VCaP (cell line): ENCODE measurements around the gene CEACAM6.
"Not testable (repeated sequence)": the region's sequence is repeated elsewhere in the genome, so short reads cannot be mapped to it uniquely, and the experiment has no call there.

Experiments used
- H3K27ac ChIP-seq: fragments of 450-650 bp; 2 replicates; pipeline ENCODE4 v1.5.1; 2017
- TF ChIP-seq, protein P1 (sequence below): fragments of 450-650 bp; conservative IDR thresholded peaks from 2 replicates; pipeline ENCODE4 v1.5.1; 2017; ENCODE audit warnings: mild to moderate bottlenecking, moderate library complexity

The CEACAM6 gene

DNA sequence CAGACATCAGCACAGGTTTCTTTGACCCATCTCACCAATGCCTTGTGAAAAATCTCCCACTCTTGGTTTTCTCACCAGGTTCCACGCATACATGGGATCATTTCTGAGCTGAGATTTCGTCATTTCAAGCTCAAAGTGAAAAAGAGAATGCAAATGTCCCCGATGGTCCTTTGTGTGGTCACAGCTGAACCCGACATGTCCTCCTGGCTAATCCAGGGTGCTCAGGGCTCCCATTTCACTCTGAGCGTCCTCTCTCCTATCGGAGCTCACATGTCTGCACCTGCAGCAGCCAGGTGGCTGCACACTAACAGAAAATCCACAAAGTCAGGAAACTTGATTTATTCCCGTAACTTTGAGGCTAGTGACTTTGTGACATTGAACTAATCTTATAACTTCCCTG lies 31.7 kb downstream of the CEACAM6 start:
- no peak overlapping the region for H3K27ac ChIP-seq
- TF ChIP-seq, protein P1, sequence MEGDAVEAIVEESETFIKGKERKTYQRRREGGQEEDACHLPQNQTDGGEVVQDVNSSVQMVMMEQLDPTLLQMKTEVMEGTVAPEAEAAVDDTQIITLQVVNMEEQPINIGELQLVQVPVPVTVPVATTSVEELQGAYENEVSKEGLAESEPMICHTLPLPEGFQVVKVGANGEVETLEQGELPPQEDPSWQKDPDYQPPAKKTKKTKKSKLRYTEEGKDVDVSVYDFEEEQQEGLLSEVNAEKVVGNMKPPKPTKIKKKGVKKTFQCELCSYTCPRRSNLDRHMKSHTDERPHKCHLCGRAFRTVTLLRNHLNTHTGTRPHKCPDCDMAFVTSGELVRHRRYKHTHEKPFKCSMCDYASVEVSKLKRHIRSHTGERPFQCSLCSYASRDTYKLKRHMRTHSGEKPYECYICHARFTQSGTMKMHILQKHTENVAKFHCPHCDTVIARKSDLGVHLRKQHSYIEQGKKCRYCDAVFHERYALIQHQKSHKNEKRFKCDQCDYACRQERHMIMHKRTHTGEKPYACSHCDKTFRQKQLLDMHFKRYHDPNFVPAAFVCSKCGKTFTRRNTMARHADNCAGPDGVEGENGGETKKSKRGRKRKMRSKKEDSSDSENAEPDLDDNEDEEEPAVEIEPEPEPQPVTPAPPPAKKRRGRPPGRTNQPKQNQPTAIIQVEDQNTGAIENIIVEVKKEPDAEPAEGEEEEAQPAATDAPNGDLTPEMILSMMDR = no peak

DNA sequence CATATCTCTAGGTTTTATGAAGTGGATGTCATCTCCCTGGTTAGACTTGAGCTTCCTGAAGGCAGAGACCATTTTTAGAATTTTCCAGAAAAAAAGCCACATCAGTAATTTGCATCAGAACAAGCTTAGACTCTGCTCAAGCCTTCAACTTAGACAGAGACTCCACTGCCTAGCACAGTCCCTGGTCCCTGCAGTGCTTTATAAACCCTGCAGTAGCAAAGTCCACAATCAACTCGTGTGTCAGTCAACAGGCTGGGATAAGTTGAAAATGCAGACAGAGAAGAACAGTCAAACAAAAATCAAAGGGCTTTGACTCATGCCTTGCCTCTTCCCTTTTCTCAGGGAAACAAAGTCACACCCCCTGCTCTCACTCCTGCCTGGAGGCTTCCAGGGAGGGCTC lies 33.2 kb downstream of the CEACAM6 start:
- not testable (repeated sequence) for H3K27ac ChIP-seq

DNA sequence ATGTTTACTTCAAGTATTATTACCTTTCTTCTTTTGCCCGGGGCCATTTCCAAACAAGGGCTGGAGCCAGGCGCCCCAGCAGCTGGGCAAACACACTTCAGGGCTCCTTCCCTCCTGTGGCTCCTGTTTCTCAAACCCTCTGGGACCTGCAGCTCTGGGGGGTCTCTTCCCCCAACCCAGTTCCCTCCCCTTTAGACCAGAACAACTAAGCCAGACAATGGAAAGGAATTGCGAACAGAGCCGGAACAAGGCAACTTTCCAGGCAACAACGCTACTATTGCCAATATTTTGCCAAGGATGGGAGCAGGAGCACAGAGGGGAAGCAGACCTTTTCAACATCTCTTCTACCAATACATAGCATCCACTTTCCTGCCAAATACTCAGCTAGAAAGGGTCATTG lies 33.7 kb downstream of the CEACAM6 start:
- not testable (repeated sequence) for H3K27ac ChIP-seq

DNA sequence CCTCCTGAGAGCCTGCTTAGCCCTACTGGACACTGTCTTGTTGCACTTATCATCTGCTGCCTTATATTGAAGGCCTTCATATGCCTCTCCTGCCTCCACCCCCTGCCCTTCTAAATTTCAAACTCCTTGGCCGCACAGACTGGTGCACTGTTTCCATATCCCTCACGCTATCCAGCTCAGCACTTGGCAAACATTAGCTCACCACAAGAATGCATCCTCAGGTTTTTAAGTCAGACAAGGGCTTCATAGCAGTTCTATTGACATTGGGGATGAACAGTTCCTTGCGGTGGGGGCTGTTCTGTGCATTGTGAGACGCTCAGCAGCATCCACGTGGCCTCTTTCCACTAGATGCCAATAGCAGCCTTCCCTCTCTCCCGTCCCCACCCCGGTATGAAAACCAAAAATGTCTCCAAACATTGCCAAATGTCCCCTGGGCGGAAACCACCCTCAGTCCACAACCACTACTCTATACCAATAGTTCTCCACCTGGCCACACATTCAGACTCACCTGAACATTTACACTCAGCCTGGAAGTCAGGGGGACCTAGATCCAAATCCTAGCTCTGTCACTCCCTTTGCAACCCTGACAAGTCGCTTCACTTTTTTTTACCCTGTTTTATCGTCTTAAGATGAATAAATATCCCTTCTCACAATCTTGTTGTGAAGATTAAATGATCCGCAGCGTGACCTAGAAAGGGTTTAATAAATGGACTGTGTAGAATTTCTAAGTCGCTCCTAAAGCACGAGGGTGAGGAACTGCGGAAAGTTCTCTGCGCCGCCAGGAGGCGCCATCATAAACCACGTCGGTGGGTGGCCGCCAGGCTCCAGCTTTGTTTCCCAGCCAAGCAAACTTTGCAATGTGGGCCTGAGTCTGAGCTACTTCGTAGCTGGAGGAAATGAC lies 37.4 kb downstream of the CEACAM6 start:
- no peak overlapping the region for H3K27ac ChIP-seq
- TF ChIP-seq, protein P1 = peak; percentile 90

DNA sequence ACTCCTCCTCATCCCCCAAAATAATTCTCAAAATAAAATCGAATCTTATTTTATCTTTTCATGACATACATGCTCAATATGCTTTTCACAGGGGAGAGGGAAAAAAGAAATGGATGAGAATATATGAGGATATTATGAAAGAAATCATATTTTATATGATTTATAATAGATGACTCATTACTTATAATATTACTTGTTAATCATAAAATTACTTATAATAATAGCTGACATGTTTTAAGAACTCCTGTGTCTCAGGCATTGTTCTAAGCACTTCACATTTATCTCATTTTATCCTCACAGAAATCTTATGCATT lies 38.0 kb downstream of the CEACAM6 start:
- TF ChIP-seq, protein P1 = peak; percentile 53
- no peak overlapping the region for H3K27ac ChIP-seq

DNA sequence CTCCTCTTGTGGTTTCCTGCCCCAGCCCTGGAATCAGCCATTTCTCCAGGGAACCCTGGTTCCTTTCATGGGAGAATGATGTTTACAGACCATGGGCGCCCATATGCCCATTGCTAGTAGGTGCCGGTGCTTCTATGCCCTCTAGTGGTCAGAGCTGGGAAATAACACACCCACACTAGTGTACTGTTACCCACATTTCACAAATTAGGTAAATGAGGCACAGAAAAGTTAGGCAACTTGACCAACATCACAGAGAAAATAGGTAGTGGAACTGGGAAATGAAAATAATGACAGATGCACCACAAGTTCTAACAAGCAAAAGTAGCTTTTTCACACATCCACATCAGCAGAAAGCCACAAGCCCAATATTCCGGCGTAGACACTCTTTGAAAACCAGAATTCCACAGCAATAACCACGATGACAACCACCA lies 39.7 kb downstream of the CEACAM6 start:
- TF ChIP-seq, protein P1 = peak; percentile 94
- H3K27ac ChIP-seq = no peak overlapping the region

DNA sequence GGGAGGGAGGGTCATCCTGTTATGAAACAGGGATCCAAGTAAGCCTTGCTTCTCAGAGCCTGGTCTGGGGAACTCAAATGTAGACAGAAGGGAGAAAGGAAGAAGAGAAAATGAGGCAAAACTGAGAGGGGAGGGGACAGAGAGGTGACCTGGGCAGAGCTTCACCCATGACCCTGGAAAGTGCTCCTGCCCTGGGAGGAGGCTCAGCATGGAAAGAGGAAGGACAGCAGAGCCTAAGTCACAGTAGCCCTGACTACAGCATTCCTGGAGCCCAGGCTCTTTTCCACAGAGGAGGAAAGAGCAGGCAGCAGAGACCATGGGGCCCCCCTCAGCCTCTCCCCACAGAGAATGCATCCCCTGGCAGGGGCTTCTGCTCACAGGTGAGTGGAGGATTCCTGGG lies 41.0 kb downstream of the CEACAM6 start, which contains the start of gene CEACAM3:
Gene CEACAM3, plus strand, starts transcription at position 226 of the 400 bp plus-strand sequence. Its CDS starts 91 bp downstream, at position 317.
- TF ChIP-seq, protein P1 = no peak
- peak within 1 kb of the TSS; percentile 93; the same call in 1 of the 2 replicates for H3K27ac ChIP-seq

DNA sequence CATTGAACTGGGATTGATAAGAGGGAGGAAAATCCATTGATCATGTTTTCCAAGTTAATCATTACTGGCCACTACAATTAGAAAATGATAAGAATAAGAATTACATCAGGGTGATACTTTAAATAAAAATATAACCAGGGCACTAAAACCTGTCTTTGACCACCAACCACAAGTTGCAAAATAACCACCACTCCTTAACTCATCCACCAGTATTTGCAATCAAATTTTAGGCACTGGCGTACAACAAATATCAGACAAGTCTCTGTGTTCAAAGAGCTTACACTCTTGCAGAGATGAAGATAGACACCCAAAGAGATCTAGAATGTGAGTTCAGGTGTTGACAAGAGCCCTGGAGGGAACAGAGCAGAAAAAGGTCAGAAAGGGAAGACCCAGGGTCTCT lies 41.6 kb downstream of the CEACAM6 start:
- TF ChIP-seq, protein P1 = no peak
- no peak overlapping the region; the same call in 1 of the 2 replicates for H3K27ac ChIP-seq
